ENCODE measurements around the gene CBX5. TPM values are rescaled to one million over a fixed set of nuclear protein-coding genes. Genes with fewer than 3 reads are reported as not detected.
A peak's percentile ranks its signal among the peaks of the same experiment; 100 is the strongest.

CBX5 gene
- total RNA-seq, 2 experiments from 2014 or later: 102 to 113 TPM

- no peaks in the 10 kb centered on the region for H3K9me3 Mint-ChIP-seq (ENCODE audit: low read depth)
- DNase-seq (no peak), ATAC-seq (no peak)
- H3K4me3 Mint-ChIP-seq: no peak overlapping the region
- no peak overlapping the region for H3K27ac Mint-ChIP-seq
- CTCF ChIA-PET: interaction anchor here (1.4 to 7.8 kb wide), 2 partner anchors 11 to 183 kb away, joined by 6 to 158 read pairs; partner anchors contain the start of genes HOXC5 and HOXC6
- H3K4me1 Mint-ChIP-seq: peaks cover 23% of the 10 kb centered on the region
- H3K27me3 Mint-ChIP-seq: peaks cover 8% of the 10 kb centered on the region
- no peaks in the 10 kb centered on the region for H3K36me3 Mint-ChIP-seq
These were observed 68.0 kb downstream of the CBX5 start for GRCh38 chr12:54211920-54212319.

- Mint-ChIP-seq H3K4me1 (peaks cover 10% of the 10 kb centered on the region), H3K27me3 (peaks cover 17% of the 10 kb centered on the region), H3K9me3 (ENCODE audit: low read depth) (no peaks in the 10 kb centered on the region), H3K36me3 (no peaks in the 10 kb centered on the region), H3K4me3 (no peak overlapping the region), H3K27ac (no peak overlapping the region)
- CTCF ChIA-PET: interaction anchor here (1.2 to 7.8 kb wide), 4 partner anchors 21 to 204 kb away, joined by 3 to 158 read pairs (median 50); partner anchors contain the start of genes HOXC5, HOXC6, HOXC8 and SMUG1
- no peak for ATAC-seq
- DNase-seq: no peak
These were observed 69.5 kb downstream of the CBX5 start for GRCh38 chr12:54210400-54210790.

DNA sequence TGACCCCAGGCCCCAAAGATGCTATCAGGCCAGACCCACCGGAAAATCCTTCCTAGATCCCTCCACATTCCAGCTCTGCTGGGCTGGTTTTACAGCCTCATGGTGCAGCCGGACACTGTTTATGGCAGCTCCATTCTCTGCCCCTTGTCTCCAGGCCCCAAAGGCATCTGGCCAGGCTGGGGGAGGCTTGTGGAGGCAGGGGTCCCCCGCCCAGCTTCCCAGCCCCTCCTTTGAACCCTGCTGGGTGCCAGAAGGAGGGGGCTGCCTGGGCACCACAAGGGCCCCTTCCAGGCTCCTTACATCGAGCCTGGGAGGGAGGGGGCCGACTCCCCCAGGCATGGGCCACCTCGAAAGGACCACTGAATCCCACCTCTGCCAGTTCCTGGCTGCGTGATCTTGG, 71.3 kb downstream of the CBX5 start:
- DNase-seq: no peak
- H3K4me1 Mint-ChIP-seq: peaks cover 2% of the 10 kb centered on the region
- H3K27me3 Mint-ChIP-seq: peaks cover 32% of the 10 kb centered on the region
- CTCF ChIA-PET: interaction anchor here (0.7 to 7.8 kb wide), 20 partner anchors 10 to 222 kb away, joined by 3 to 158 read pairs (median 6); partner anchors contain the start of genes HOXC10, HOXC5, HOXC6 and HOXC8
- H3K9me3 Mint-ChIP-seq (ENCODE audit: low read depth): no peaks in the 10 kb centered on the region
- H3K27ac Mint-ChIP-seq: no peak overlapping the region
- H3K4me3 Mint-ChIP-seq: no peak overlapping the region
- no peaks in the 10 kb centered on the region for H3K36me3 Mint-ChIP-seq
- no peak for ATAC-seq

DNA sequence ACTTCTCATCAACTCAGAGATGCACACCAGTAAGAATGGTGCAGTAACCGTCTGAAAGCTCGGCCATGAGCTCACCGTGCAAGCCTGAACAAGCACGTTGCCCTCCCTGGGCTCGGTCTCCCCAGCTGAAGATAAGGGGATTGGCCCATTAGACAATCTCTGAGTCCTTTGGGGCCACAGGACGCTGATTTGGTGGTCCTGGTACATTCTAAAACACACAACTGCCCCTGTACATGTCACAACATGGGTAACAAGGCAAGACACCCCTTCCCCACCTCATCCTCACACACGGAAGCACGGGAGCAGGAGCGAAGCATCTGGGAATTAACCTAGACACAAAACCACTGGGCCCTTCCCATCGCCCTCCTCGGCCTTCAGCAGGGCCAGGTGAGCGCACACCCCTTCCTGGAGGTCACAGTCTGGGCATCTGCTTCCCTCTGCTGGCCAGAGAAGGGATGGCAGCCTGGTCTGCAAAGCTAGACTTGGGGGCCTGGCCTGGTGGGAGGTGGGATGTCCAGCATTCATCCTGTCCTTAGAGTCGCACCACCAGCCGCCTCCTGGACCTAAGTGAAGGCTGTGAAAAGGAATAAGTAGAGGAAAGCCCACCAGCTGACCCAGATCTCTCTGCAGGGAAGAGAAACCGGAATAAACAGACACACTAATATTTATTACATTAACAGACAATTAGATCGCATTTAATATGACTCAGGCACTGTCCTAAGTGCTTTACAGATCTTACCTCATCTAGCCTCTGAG, 72.2 kb downstream of the CBX5 start:
- H3K36me3 Mint-ChIP-seq: no peaks in the 10 kb centered on the region
- H3K27ac Mint-ChIP-seq: no peak overlapping the region
- peaks cover 2% of the 10 kb centered on the region for H3K4me1 Mint-ChIP-seq
- H3K9me3 Mint-ChIP-seq (ENCODE audit: low read depth): no peaks in the 10 kb centered on the region
- peaks cover 34% of the 10 kb centered on the region for H3K27me3 Mint-ChIP-seq
- DNase-seq (peak; percentile 87), ATAC-seq (peak; percentile 92)
- no peak overlapping the region for H3K4me3 Mint-ChIP-seq
- CTCF ChIA-PET: interaction anchor here (0.7 to 7.8 kb wide), 30 partner anchors 8 to 261 kb away, joined by 3 to 158 read pairs (median 5); partner anchors contain the start of genes HOXC10, HOXC5, HOXC6 and HOXC8

DNA sequence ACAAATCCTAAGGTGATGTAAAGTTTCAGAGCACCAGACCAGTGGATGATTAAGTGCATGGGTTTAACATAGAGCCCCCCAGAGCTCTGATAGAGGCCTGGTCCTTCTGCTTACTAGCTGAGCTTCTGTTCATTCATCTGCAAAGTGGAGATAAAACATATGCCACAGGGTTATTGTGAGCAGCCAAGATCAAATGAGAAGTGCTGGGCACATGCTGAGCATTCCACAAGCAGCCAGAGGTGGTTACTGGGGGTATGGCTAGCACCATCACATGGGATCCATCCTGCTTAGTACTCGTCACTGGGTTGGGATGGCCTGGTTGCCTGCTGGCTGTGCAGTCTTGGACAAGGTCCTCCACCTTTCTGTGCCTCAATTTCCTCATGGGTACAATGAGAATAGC, 73.1 kb downstream of the CBX5 start:
- Mint-ChIP-seq H3K27ac (no peak overlapping the region), H3K4me1 (peaks cover 2% of the 10 kb centered on the region), H3K4me3 (no peak overlapping the region), H3K36me3 (no peaks in the 10 kb centered on the region), H3K9me3 (ENCODE audit: low read depth) (no peaks in the 10 kb centered on the region), H3K27me3 (peaks cover 34% of the 10 kb centered on the region)
- no peak for DNase-seq
- CTCF ChIA-PET: interaction anchor here (0.7 to 7.8 kb wide), 14 partner anchors 8 to 260 kb away, joined by 3 to 158 read pairs (median 12); partner anchors contain the start of genes HOXC10, HOXC5, HOXC6 and HOXC8
- ATAC-seq: no peak

DNA sequence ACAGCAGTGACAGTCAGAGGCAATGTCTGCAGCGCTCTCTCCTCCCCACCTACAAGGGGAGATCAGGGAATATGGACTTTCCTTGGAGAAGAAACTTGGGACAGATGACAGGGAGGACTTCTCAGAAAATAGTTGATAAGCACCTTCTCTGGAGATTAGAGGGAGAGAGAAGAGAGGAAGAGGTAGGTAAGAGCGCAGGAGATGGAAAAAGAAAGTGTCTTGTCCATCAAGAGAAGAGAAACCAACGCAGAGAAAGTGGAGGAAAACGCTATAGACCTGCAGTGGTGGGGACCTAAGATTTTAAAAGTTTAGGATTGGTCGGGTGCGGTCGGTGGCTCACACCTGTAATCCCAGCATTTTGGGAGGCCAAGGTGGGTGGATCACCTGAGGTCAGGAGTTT, 75.6 kb downstream of the CBX5 start:
- Mint-ChIP-seq H3K9me3 (ENCODE audit: low read depth) (no peaks in the 10 kb centered on the region), H3K27ac (no peak overlapping the region), H3K27me3 (peaks cover 47% of the 10 kb centered on the region), H3K4me3 (no peak overlapping the region), H3K36me3 (no peaks in the 10 kb centered on the region), H3K4me1 (peaks cover 2% of the 10 kb centered on the region)
- CTCF ChIA-PET: interaction anchor here (4.2 to 7.8 kb wide), 4 partner anchors 11 to 198 kb away, joined by 37 to 158 read pairs (median 90); partner anchors contain the start of genes HOXC5, HOXC6, HOXC8 and SMUG1
- DNase-seq: no peak
- no peak for ATAC-seq

DNA sequence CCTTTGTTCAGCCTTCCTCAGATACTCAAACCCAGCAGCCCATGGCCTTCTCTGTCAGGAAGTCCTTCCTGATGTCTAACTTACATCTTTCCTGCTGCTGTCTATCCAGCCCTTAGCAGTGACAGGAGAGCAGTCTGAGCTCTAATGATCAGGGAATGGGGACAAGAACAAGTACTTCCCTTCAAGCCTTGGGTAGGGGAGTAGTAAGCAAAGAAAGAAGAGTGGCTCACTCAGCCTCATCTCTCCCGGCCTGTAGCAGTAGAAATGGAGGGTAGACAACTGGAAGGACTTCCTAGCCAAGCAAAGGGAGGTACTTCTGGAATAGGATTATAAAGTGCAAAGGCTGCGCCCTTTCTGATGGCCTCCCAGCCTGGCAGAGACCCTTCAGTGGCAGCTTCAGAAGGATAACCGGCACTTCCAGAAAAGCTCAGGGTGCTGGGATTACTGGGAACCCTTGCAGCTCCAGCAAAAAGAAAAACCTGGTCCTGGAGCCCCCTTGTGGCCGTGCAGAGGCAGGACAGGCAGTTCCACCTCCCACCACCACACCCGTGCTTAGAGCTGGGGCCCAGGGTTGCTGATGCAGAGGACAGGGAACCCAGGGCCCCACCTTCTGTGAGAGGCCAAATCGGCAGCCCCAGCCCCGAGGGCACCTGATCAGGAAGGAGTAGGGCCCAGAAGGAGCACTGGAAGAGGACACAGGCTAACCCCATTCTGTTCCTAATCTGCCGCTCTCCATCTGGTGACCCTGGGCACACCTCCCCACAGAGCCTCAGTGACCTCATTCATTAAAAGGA, 78.7 kb downstream of the CBX5 start:
- peaks cover 62% of the 10 kb centered on the region for H3K27me3 Mint-ChIP-seq
- no peaks in the 10 kb centered on the region for H3K4me1 Mint-ChIP-seq
- no peaks in the 10 kb centered on the region for H3K9me3 Mint-ChIP-seq (ENCODE audit: low read depth)
- DNase-seq (peak; percentile 69), ATAC-seq (peak; percentile 89)
- CTCF ChIA-PET: interaction anchor here (0.6 to 6.0 kb wide), 36 partner anchors 10 to 458 kb away, joined by 3 to 77 read pairs (median 5); partner anchors contain the start of genes COPZ1, HOXC10, HOXC13 and HOXC4
- H3K27ac Mint-ChIP-seq: no peak overlapping the region
- H3K36me3 Mint-ChIP-seq: no peaks in the 10 kb centered on the region
- no peak overlapping the region for H3K4me3 Mint-ChIP-seq

- Mint-ChIP-seq H3K27me3 (peaks cover 59% of the 10 kb centered on the region), H3K36me3 (no peaks in the 10 kb centered on the region), H3K4me1 (no peaks in the 10 kb centered on the region), H3K27ac (no peak overlapping the region), H3K9me3 (ENCODE audit: low read depth) (no peaks in the 10 kb centered on the region), H3K4me3 (no peak overlapping the region)
- CTCF ChIA-PET: interaction anchor here (1.1 to 6.0 kb wide), 19 partner anchors 9 to 258 kb away, joined by 3 to 77 read pairs (median 6); partner anchors contain the start of genes HOXC5, HOXC6, HOXC8 and HOXC9
- ATAC-seq (no peak), DNase-seq (no peak)
These were observed 79.5 kb downstream of the CBX5 start for GRCh38 chr12:54200412-54200811.

GRCh38 chr12:54199917-54200316, 80.0 kb downstream of the CBX5 start:
- Mint-ChIP-seq H3K36me3 (no peaks in the 10 kb centered on the region), H3K4me3 (no peak overlapping the region), H3K4me1 (no peaks in the 10 kb centered on the region), H3K9me3 (ENCODE audit: low read depth) (no peaks in the 10 kb centered on the region), H3K27me3 (peaks cover 60% of the 10 kb centered on the region), H3K27ac (no peak overlapping the region)
- DNase-seq (no peak), ATAC-seq (no peak)
- CTCF ChIA-PET: interaction anchor here (1.1 to 6.0 kb wide), 8 partner anchors 8 to 213 kb away, joined by 3 to 77 read pairs (median 28); partner anchors contain the start of genes HOXC5, HOXC8 and SMUG1

DNA sequence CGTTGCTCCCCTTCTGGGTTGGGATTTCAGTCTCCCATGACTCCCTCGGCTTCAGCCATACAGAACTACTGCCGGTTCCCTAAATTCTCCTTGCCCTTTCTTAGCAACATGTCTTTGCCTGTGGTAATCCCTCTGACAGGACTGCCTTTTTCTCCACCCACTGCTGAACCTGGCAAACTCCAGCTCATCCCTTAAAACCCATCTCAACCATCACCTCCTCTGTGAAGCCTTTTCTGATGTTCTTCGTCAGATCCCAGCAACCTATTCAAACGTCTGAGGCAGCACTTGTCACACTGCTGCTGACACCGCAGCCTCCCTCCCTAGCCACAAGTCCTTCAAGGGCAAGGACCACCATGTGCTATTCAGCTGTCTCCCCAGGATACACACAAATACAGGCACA, 80.9 kb downstream of the CBX5 start:
- Mint-ChIP-seq H3K27me3 (peaks cover 59% of the 10 kb centered on the region), H3K4me3 (no peak overlapping the region)

DNA sequence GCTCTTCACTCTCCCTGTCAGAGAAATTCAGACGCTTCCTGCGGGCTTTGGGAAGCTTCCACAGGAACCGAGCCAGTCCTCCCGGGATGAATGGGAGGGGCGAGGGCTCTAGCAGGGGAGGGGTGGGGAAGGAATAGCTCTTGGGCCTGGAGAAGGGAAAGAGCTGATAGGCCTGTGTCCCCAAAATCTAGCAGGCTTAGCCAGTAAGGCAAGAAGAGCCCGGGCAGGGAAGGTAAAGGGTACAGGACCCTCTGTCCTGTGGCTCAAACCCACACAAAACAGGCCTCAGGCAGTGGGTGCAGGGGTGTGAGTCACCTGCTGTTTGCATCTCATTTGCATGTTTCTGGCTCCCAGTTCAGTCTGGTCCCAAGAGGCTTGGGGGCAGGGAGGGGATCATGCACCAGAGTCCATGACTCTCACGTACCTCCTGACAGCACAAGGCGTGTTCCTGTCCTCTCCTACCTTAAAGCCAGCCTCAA, 82.5 kb downstream of the CBX5 start:
- H3K4me1 Mint-ChIP-seq: no peaks in the 10 kb centered on the region
- H3K4me3 Mint-ChIP-seq: no peak overlapping the region
- H3K27ac Mint-ChIP-seq: no peak overlapping the region
- ATAC-seq (no peak), DNase-seq (no peak)
- no peaks in the 10 kb centered on the region for H3K36me3 Mint-ChIP-seq
- H3K9me3 Mint-ChIP-seq (ENCODE audit: low read depth): no peaks in the 10 kb centered on the region
- CTCF ChIA-PET: interaction anchor here (1.2 to 2.8 kb wide), 5 partner anchors 10 to 191 kb away, joined by 3 to 13 read pairs (median 4); partner anchors contain the start of gene HOXC5
- H3K27me3 Mint-ChIP-seq: peaks cover 66% of the 10 kb centered on the region

More for the DNA sequence above, 80.9 kb downstream of the CBX5 start:
- DNase-seq: no peak
- CTCF ChIA-PET: interaction anchor here (0.9 to 6.0 kb wide), 7 partner anchors 9 to 212 kb away, joined by 3 to 77 read pairs (median 4); partner anchors contain the start of genes HOXC5 and HOXC8
- ATAC-seq: no peak
- Mint-ChIP-seq H3K9me3 (ENCODE audit: low read depth) (no peaks in the 10 kb centered on the region), H3K36me3 (no peaks in the 10 kb centered on the region), H3K4me1 (no peaks in the 10 kb centered on the region), H3K27ac (no peak overlapping the region)

DNA sequence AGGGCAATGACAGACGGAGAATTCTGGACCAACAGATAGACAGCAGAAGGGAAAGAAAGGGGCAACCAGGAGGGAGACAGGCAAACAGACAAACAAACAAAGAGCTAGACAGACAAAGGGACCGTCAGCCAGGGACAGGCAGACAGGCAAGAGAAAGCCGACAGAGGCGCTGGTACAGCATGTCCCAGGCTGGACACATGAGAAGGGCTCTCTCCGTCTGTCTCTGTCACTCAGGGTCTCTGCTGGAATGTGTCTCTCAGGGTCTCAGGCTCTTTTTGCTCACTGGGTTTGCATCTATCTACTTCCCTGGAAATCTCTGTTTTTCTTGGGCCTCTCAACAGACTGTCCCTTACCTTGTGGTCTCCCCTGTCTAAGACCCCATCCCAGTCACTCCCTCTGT, 82.9 kb downstream of the CBX5 start:
- ATAC-seq (no peak), DNase-seq (no peak)
- H3K4me3 Mint-ChIP-seq: no peak overlapping the region
- CTCF ChIA-PET: interaction anchor here (1.2 to 1.5 kb wide), 4 partner anchors 18 to 191 kb away, joined by 3 to 5 read pairs (median 4); partner anchors contain the start of gene HOXC5
- H3K27me3 Mint-ChIP-seq: peaks cover 70% of the 10 kb centered on the region
- no peaks in the 10 kb centered on the region for H3K36me3 Mint-ChIP-seq
- H3K27ac Mint-ChIP-seq: no peak overlapping the region
- no peaks in the 10 kb centered on the region for H3K9me3 Mint-ChIP-seq (ENCODE audit: low read depth)
- H3K4me1 Mint-ChIP-seq: no peaks in the 10 kb centered on the region
